Measurements from ENCODE around the gene PPP2R1B. TPM values are rescaled to one million over a fixed set of nuclear protein-coding genes. Genes with fewer than 3 reads are reported as not detected.

PPP2R1B gene
- total and polyA plus RNA-seq, 2 donors (not counting 3 experiments of a cell fraction or from before 2014, with no cell fraction given): 18.0 to 50.8 TPM

- intact Hi-C loops (cut with micrococcal nuclease) (loop anchor here (1.0 to 2.0 kb wide), 4 partner anchors 28 to 105 kb away; partner anchors contain the start of genes PPP2R1B and SIK2), dilution Hi-C loops (cut with MboI; ENCODE audit: extremely low pct_ligation_motif_present, low sequenced_read_pairs) (no loop called here)
- Histone ChIP-seq H3K27ac (ENCODE audit: insufficient read depth, low read depth, low read length) (peak overlapping the region; percentile 77), H3K36me3 (ENCODE audit: control insufficient read depth in 2 of 2, extremely low read depth in 1 of 2, insufficient read depth in 2 of 2, low read length in 2 of 2) (peaks cover 0 to 10% of the 10 kb centered on the region in 2 experiments), H3K27me3 (ENCODE audit: control insufficient read depth in 2 of 2, insufficient read depth in 2 of 2, low read length in 2 of 2) (no peaks in the 10 kb centered on the region), H3K9me3 (replicated peaks; ENCODE audit: control insufficient read depth, insufficient read depth, low read length) (no peaks in the 10 kb centered on the region), H3K4me1 (ENCODE audit: control insufficient read depth, extremely low read depth, insufficient read depth, low read length) (peaks cover 15% of the 10 kb centered on the region), H2AFZ (ENCODE audit: low read depth, low read length) (no peak overlapping the region), H3K9me1 (replicated peaks; ENCODE audit: control insufficient read depth, extremely low read depth, insufficient read depth, low read length) (no peaks in the 10 kb centered on the region), H3K79me2 (ENCODE audit: control insufficient read depth, insufficient read depth, low read length) (no peaks in the 10 kb centered on the region), H3K9ac (replicated peaks; ENCODE audit: extremely low read depth, insufficient read depth, low read length) (peak overlapping the region; percentile 68), H3K4me2 (ENCODE audit: insufficient read depth, low read length) (peak overlapping the region; percentile 69), H3K4me3 (replicated peaks in 1 of 3; ENCODE audit: insufficient read depth in 1 of 3, low read depth in 1 of 3, low read length in 3 of 3) (no peak overlapping the region), H4K20me1 (replicated peaks; ENCODE audit: control insufficient read depth, extremely low read depth, insufficient read depth, low read length) (no peaks in the 10 kb centered on the region)
- ChIA-PET POLR2A (interaction anchor here (0.7 kb wide), 3 partner anchors 30 to 1277 kb away, joined by 6 to 8 read pairs (median 7); no protein-coding TSS in a partner anchor), CTCF (interaction anchor here (0.6 to 2.2 kb wide), 3 partner anchors 40 to 103 kb away, joined by 3 to 7 read pairs (median 3); no protein-coding TSS in a partner anchor)
- DNase-seq (ENCODE audit: low read depth, low spot score): peak; percentile 99
- FAIRE-seq: peak; percentile 92
- TF ChIP-seq FOS (IDR thresholded peaks at IDR 0.05; ENCODE audit: borderline replicate concordance, insufficient read depth, low read length) (no peak), MYC (IDR thresholded peaks at IDR 0.05; ENCODE audit: low read depth, low read length) (no peak), JUN (IDR thresholded peaks at IDR 0.05; ENCODE audit: borderline replicate concordance, insufficient read depth, insufficient read length, low read depth) (no peak), POLR2AphosphoS5 (IDR thresholded peaks at IDR 0.05; ENCODE audit: insufficient read depth, low read depth, low read length) (peak; percentile 16), POLR2A (IDR thresholded peaks at IDR 0.05; ENCODE audit: low read depth, low read length) (peak; percentile 24), GATA2 (IDR thresholded peaks at IDR 0.05; ENCODE audit: insufficient read depth, insufficient read length, low read depth, low read length) (no peak), EZH2 (IDR thresholded peaks at IDR 0.05; ENCODE audit: borderline replicate concordance, low read depth, low read length, severe bottlenecking) (no peak)
- TF ChIP-seq, protein P1, sequence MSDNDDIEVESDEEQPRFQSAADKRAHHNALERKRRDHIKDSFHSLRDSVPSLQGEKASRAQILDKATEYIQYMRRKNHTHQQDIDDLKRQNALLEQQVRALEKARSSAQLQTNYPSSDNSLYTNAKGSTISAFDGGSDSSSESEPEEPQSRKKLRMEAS (IDR thresholded peaks at IDR 0.05; ENCODE audit: insufficient read depth, insufficient read length): peak; percentile 59
- TF ChIP-seq, protein P2, sequence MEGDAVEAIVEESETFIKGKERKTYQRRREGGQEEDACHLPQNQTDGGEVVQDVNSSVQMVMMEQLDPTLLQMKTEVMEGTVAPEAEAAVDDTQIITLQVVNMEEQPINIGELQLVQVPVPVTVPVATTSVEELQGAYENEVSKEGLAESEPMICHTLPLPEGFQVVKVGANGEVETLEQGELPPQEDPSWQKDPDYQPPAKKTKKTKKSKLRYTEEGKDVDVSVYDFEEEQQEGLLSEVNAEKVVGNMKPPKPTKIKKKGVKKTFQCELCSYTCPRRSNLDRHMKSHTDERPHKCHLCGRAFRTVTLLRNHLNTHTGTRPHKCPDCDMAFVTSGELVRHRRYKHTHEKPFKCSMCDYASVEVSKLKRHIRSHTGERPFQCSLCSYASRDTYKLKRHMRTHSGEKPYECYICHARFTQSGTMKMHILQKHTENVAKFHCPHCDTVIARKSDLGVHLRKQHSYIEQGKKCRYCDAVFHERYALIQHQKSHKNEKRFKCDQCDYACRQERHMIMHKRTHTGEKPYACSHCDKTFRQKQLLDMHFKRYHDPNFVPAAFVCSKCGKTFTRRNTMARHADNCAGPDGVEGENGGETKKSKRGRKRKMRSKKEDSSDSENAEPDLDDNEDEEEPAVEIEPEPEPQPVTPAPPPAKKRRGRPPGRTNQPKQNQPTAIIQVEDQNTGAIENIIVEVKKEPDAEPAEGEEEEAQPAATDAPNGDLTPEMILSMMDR (IDR thresholded peaks at IDR 0.05; ENCODE audit: extremely low read depth in 1 of 2, insufficient read depth in 1 of 2, low read depth in 1 of 2, low read length in 2 of 2): no peak
- BruUV-seq (replicated peaks): no TSS peak
Measured at GRCh38 chr11:111707039-111707690, 59.0 kb downstream of the PPP2R1B start.
